ENCODE data around the gene SGMS1.

DNA sequence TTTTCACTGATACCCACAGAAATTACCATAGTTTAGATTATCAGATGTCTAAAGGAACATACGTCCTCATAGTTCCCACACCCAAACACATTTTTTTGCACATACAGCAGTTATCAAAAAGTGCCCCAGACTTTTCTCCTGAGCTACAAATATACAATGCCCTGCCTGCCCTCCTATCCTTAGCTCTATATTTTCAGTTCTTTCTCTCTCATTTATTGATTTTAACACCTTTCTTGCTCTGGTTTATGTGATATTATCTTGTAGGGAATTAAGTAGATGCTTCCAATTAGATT lies 25.1 kb upstream of the SGMS1 start:
- TF ChIP-seq POLR2A (IDR thresholded peaks at IDR 0.05; ENCODE audit: low read depth, low read length) (no peak), POLR2AphosphoS5 (IDR thresholded peaks at IDR 0.05; ENCODE audit: insufficient read depth, low read depth, low read length) (no peak)

Measured in endothelial cell of umbilical vein (primary cell).